ENCODE data around the gene ZNF154.

ZNF154 gene

GRCh38 chr19:57675881-57676280, 33.1 kb downstream of the ZNF154 start:
- no peak for DNase-seq

- peak; percentile 2 for DNase-seq
Measured at GRCh38 chr19:57672466-57672865, 36.5 kb downstream of the ZNF154 start.

DNA sequence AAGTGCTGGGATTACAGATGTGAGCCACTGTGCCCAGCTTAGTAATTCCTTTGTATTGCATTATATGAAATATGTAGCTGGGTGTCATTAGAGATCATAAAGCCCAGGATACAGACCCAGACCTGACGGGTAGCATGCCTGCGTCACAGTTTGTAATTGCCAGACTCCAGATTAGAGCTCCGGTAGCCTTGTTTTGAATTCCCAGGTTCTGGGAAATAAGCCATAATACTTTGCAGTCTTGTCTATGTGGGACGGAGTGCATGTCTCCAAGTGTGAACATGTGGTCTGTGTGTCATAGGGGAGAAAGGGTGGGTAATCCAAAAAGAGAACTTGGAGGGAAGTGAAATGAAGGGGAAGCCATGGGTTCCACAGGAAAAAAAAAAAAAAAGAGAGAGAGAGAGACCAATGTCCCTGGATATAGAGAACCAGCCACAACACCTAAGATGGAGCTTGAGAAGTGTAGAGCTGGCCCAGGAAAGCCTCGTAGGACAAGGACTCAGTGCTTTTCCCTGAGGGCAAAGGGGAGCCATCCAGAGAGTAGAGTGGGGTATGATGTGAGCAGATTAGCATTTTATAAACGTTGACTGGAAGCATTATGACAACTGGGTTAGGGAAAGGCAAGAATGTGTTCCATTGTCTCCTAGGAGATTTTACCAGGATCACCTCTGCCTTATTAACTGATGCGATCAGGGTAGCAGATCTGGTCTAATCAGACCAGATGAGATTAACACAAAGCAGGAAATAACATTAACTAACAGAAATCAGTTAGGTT, 37.7 kb downstream of the ZNF154 start:
- DNase-seq: peak; percentile 8

DNA sequence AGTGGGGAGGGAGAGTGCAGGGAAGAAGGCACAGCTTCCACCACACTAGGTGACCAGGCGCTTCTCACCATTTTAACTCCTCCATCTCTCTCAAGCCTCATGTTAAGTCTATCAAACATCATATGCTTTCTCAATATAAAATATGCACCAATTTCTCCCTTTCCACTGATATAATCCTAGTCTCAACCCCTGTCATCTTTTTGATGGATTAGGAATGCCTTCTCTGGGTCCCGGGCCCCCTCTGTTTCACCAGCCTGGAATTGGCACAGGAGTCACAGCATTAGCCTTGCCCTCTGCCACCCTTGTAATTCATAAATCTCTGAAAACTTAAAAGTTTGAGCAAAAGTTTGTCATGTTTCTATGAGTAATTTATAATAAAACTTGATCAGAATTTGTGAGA, 40.4 kb downstream of the ZNF154 start, which contains the start of gene ZSCAN4:
Gene ZSCAN4, plus strand, starts transcription at position 301 of the 400 bp plus-strand sequence. CDS start 7,211 bp downstream, outside the sequence.
- DNase-seq: no peak

- no peak for DNase-seq
Measured at GRCh38 chr19:57667228-57667627, 41.8 kb downstream of the ZNF154 start.

- no peak for DNase-seq
Measured at GRCh38 chr19:57665261-57665806, 43.7 kb downstream of the ZNF154 start.

- DNase-seq: peak; percentile 77
Measured at GRCh38 chr19:57664269-57665127, 44.5 kb downstream of the ZNF154 start.

GRCh38 chr19:57656346-57656745, 52.7 kb downstream of the ZNF154 start:
- DNase-seq: no peak

DNA sequence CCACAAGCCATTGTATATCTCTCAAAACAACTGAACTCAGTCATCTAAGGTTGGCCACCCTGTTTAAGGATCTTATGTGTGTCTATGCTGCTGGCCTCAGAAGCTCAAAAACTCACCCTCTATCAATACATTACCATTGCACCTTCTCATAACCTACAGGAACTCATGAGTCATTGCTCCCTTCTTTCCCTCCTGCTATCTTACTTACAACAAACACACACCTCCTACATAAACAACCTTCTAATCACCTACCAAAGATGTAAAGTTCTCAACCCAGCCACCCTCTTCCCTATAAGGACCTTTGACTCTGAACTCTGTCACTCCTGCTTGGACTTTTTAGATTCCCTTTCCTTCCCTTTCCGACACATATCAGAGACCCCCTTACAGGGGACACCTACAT, 53.6 kb downstream of the ZNF154 start:
- DNase-seq: no peak

- DNase-seq: no peak
Measured at GRCh38 chr19:57653689-57654088, 55.3 kb downstream of the ZNF154 start.

DNA sequence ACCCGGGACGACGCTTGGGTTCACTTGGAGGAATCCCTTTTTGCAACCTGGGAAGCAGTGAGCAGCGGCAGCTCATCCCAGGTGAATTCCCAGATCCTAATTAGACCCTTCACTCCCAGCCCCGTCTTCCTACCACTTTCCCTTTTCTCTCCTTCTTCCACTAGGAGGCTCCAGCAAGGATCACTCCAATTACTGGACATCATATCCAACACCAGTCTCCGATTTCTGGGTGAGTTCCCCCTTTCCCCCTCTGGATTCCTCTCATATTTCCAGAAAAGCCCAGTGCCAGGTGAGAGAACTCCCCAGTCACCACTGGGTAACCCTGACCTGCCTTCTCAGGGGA, 57.4 kb downstream of the ZNF154 start:
- DNase-seq: no peak

DNA sequence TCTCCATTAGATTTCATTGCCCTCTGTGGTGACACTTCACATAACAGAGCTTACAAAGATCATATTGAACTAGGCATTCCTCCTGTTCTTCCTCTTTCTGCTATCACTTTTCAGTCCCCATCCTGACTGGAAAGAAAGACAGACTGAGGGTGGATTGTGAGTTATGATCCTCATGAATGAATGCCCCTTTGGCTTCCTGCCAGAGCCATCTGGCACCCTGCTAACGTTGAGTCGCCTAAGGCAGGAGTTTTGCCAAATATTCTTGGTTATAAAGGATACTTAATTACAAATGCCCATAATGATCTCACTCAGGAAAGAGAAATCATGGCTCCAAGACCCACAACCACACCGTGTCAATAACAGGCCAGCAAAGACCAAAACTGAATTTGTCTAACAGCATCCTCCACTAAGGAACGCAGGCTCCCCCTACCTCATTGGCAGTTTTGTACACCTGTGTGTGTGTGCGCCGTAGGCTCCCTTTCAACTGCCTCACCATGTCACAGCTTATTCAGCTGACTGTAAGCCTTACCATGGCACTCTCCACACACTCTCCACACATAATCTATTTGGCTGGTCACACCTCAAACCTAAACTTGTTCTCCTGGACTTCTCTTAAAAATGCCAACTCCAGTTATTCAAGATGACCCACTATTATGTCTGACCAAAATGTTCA, 60.5 kb downstream of the ZNF154 start:
- no peak for DNase-seq
